CD4-positive, alpha-beta memory T cell (primary cell): ENCODE results near the gene RABGEF1. TPM values are rescaled to one million over a fixed set of nuclear protein-coding genes. Genes with fewer than 3 reads are reported as not detected.

ENCODE experiments used
- CTCF ChIA-PET: fragments of 350-600 bp; sonication (Branson Sonifier 250); formaldehyde crosslinking; loops from one replicate; lab custom pipeline; 2021; ENCODE audit warnings: inconsistent platforms; ENCODE audit not compliant: partially characterized antibody; lab: Charles Lee
- POLR2A ChIA-PET: fragments of 350-600 bp; sonication (Branson Sonifier 250); formaldehyde crosslinking; loops from one replicate; lab custom pipeline; 2021; ENCODE audit not compliant: partially characterized antibody; lab: Charles Lee
- DNase-seq, 5 donors: peaks; one replicate each; pipeline versions ENCODE4 v3.0.0 to v3.0.0-alpha.2; 2020 to 2022; ENCODE audit warnings: mixed read lengths in 1 of 5
- H3K27ac ChIP-seq: one replicate; pipeline ENCODE4 v1.7.0; 2013; ENCODE audit warnings: low read depth, low read length
- H3K27me3 ChIP-seq: 2 replicates; pipeline ENCODE4 v1.7.0; 2013; ENCODE audit warnings: mild to moderate bottlenecking, low read length, moderate library complexity; ENCODE audit not compliant: insufficient read depth
- H3K36me3 ChIP-seq: 2 replicates; pipeline ENCODE4 v1.7.0; 2013; ENCODE audit warnings: mild to moderate bottlenecking, low read length, moderate library complexity; ENCODE audit not compliant: insufficient read depth
- H3K4me1 ChIP-seq: 2 replicates; pipeline ENCODE4 v1.7.0; 2013; ENCODE audit warnings: mild to moderate bottlenecking, low read length, moderate library complexity; ENCODE audit not compliant: insufficient read depth
- H3K4me3 ChIP-seq, 2 donors: one replicate each; pipeline ENCODE4 v1.7.0; 2013; ENCODE audit warnings: low read length in 2 of 2, mild to moderate bottlenecking in 1 of 2
- H3K9me3 ChIP-seq, 2 donors: one replicate each; pipeline ENCODE4 v1.7.0; 2013; ENCODE audit warnings: low read length in 2 of 2, control low read depth in 1 of 2; ENCODE audit not compliant: control insufficient read depth in 1 of 2
- H3K27ac Mint-ChIP-seq, 7 donors: one replicate each; pipeline ENCODE4 v1.8.0; 2020 to 2021; ENCODE audit warnings: mixed read lengths in 7 of 7, mild to moderate bottlenecking in 6 of 7, inconsistent platforms in 3 of 7, moderate library complexity in 3 of 7
- H3K27me3 Mint-ChIP-seq, 2 donors: one replicate each; pipeline ENCODE4 v1.8.0; 2020 to 2021; ENCODE audit warnings: mixed read lengths in 2 of 2
- H3K36me3 Mint-ChIP-seq, 2 donors: one replicate each; pipeline ENCODE4 v1.8.0; 2020 to 2021; ENCODE audit warnings: mixed read lengths in 2 of 2, inconsistent platforms in 1 of 2, mild to moderate bottlenecking in 1 of 2
- H3K4me1 Mint-ChIP-seq, 4 donors: one replicate each; pipeline ENCODE4 v1.8.0; 2020 to 2021; ENCODE audit warnings: mixed read lengths in 4 of 4, mild to moderate bottlenecking in 1 of 4
- H3K4me3 Mint-ChIP-seq, 8 donors: one replicate each; pipeline ENCODE4 v1.8.0; 2020 to 2021; ENCODE audit warnings: mixed read lengths in 8 of 8, mild to moderate bottlenecking in 7 of 8, moderate library complexity in 6 of 8, inconsistent platforms in 3 of 8
- H3K9me3 Mint-ChIP-seq, 8 donors: one replicate each; pipeline ENCODE4 v1.8.0; 2020 to 2021; ENCODE audit warnings: mixed read lengths in 8 of 8, mild to moderate bottlenecking in 5 of 8, inconsistent platforms in 3 of 8, moderate library complexity in 1 of 8
- intact Hi-C: fragments of 100-400 bp; cut with micrococcal nuclease; formaldehyde crosslinking; loops from one replicate; pipeline ENCODE4 v1.15.1; 2023
- polyA plus RNA-seq, 2 donors: library from polyadenylated mRNA; unstranded; fragments of 300-500 nt; fragmentation: Illumina TruSeq; gene quantifications; one replicate each; pipeline ENCODE4 v1.2.3, GENCODE V29; 2021
- total RNA-seq, 2 experiments: library from RNA; stranded (reverse); gene quantifications; one replicate each; pipeline ENCODE4 v1.2.3, GENCODE V29; 2021

The RABGEF1 gene
- total and polyA plus RNA-seq, 4 experiments from 2014 or later = 16.2 to 28.6 (median 22.4) TPM

DNA sequence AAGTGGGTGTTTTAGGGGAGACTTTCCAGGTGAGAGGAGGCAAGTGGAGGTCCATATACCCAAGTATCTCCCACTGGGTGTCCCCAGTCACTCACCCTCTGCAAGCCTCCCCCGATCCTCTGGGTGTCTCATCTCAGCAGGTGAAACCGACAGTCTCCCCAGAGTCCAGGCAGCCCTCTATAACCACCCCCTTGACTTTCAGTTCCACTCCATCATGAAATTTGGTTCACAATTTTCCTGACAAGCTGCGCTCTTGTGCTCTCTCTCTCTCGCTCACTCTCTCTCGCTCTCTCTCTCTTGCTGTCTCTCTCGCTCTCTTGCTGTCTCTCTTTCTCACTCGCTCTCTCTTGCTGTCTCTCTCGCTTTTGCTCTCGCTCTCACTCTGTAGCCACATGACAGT lies 8.1 kb upstream of the RABGEF1 start:
- Histone ChIP-seq H3K4me3 (no peak overlapping the region), H3K4me1 (no peaks in the 10 kb centered on the region), H3K27me3 (no peaks in the 10 kb centered on the region), H3K36me3 (no peaks in the 10 kb centered on the region), H3K27ac (no peak overlapping the region), H3K9me3 (no peaks in the 10 kb centered on the region)
- intact Hi-C loops = no loop called here
- Mint-ChIP-seq H3K27ac (peak overlapping the region in 3 of 7 donors; percentile 24 to 70 (median 67)), H3K27me3 (no peaks in the 10 kb centered on the region), H3K4me3 (no peak overlapping the region), H3K36me3 (peaks cover 16 to 24% of the 10 kb centered on the region in 2 donors), H3K9me3 (peaks cover 0 to 7% (median 2%) of the 10 kb centered on the region in 8 donors), H3K4me1 (peaks cover 4 to 18% (median 13%) of the 10 kb centered on the region in 4 donors)
- no peak for DNase-seq
- POLR2A ChIA-PET = no interaction called here
- CTCF ChIA-PET = no interaction called here

DNA sequence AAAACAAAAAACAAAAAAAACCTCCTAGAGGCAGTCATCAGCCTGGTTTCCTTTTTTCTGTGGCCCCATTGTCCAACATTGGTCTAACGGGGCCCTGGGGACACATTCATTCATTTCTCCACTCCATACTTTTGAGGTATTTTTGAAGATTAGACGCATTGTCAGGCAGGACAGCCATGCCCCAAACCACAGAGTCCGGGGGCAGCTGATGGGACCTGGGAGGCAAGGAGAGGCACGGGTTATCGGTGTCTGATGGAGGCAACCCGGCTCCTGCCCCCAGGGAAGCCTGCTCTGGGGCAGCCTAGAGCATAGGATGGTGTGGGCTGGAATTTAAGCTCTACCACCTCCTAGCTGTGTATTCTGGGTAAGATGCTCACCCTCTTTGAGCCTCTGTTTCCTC lies 6.5 kb upstream of the RABGEF1 start:
- Mint-ChIP-seq H3K27ac (peak overlapping the region in 2 of 7 donors; percentile 47 to 84), H3K36me3 (peaks cover 18% of the 10 kb centered on the region in 2 donors), H3K27me3 (no peaks in the 10 kb centered on the region), H3K4me1 (peaks cover 4 to 21% (median 19%) of the 10 kb centered on the region in 4 donors), H3K4me3 (no peak overlapping the region), H3K9me3 (peaks cover 0 to 7% (median 2%) of the 10 kb centered on the region in 8 donors)
- Histone ChIP-seq H3K9me3 (no peaks in the 10 kb centered on the region), H3K36me3 (no peaks in the 10 kb centered on the region), H3K27me3 (no peaks in the 10 kb centered on the region), H3K4me3 (no peak overlapping the region), H3K4me1 (no peaks in the 10 kb centered on the region), H3K27ac (no peak overlapping the region)
- intact Hi-C loops = no loop called here
- DNase-seq = no peak
- ChIA-PET CTCF (no interaction called here), POLR2A (no interaction called here)

DNA sequence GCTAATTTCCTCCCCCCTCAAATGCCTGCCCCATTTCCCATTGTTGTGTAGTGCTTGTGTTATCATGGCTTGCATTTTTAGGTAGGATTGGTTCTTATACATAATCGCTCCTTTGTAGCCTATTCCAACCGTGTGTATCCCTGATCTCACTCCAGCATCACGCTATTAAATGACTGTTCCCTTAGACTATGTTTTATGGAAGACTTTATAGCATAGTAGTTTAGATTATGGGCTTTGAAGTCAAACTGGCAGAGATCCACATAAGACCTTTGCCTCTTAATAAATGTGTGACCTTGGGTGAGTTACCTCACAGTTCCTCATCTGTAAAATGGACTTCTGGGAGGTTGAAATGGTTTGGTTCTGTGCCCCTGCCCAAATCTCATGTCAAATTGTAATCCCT lies 5.4 kb upstream of the RABGEF1 start:
- no peak overlapping the region for H3K27ac ChIP-seq
- H3K27ac Mint-ChIP-seq = peak overlapping the region in 3 of 7 donors; percentile 1 to 22 (median 3)

DNA sequence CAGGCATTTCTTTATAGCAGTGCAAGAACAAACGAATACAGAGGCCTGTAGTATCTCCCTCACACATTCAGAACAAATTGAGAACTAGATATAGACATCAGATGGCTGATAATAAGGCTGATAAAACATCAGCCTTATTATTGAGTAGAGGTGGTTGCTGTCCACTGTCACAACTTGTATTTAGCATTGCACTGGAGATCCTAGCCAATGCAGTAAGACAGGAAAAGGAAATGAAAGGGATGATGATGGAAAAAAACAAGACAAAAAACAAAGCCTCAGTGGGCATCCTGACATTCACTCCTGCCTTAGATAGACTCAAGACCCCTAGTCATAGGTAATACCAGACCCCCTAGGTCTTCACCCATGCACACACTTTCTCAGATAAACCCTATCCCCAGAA lies 4.7 kb upstream of the RABGEF1 start:
- Histone ChIP-seq H3K27me3 (no peaks in the 10 kb centered on the region), H3K4me3 (no peak overlapping the region), H3K9me3 (no peaks in the 10 kb centered on the region), H3K36me3 (no peaks in the 10 kb centered on the region), H3K27ac (no peak overlapping the region), H3K4me1 (peaks cover 9% of the 10 kb centered on the region)
- intact Hi-C loops = no loop called here
- H3K27me3 Mint-ChIP-seq = no peaks in the 10 kb centered on the region
- POLR2A ChIA-PET = no interaction called here
- H3K4me3 Mint-ChIP-seq = no peak overlapping the region
- peaks cover 0 to 7% (median 2%) of the 10 kb centered on the region in 8 donors for H3K9me3 Mint-ChIP-seq
- H3K4me1 Mint-ChIP-seq = peaks cover 4 to 32% (median 24%) of the 10 kb centered on the region in 4 donors
- H3K36me3 Mint-ChIP-seq = peaks cover 13 to 26% of the 10 kb centered on the region in 2 donors
- H3K27ac Mint-ChIP-seq = peak overlapping the region in 4 of 7 donors; percentile 21 to 54 (median 30)
- CTCF ChIA-PET = no interaction called here
- no peak for DNase-seq

More for the DNA sequence above, 5.4 kb upstream of the RABGEF1 start:
- Histone ChIP-seq H3K4me3 (no peak overlapping the region), H3K36me3 (no peaks in the 10 kb centered on the region), H3K4me1 (peaks cover 9% of the 10 kb centered on the region), H3K27me3 (no peaks in the 10 kb centered on the region), H3K9me3 (no peaks in the 10 kb centered on the region)
- Mint-ChIP-seq H3K36me3 (peaks cover 13 to 22% of the 10 kb centered on the region in 2 donors), H3K27me3 (no peaks in the 10 kb centered on the region), H3K4me3 (no peak overlapping the region), H3K4me1 (peaks cover 4 to 29% (median 22%) of the 10 kb centered on the region in 4 donors), H3K9me3 (peaks cover 0 to 7% (median 2%) of the 10 kb centered on the region in 8 donors)
- no peak for DNase-seq
- POLR2A ChIA-PET = no interaction called here
- CTCF ChIA-PET = no interaction called here
- intact Hi-C loops = no loop called here

DNA sequence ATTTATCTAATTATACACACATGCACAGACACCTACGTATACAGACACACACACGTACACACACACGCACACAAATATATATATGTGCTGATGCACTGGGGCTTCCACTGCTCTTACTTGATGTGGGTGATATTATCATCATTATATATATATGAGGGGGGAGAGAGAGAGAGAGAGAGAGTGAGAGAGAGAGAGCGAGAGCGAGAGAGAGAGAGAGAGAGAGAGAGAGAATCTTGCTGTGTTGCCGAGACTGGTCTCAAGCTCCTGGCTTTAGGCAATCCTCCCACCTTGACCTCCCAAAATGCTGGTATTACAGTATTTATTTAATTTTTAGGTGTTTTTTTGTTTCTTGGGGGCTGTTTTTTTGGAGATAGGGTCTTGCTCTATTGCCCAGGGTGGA lies 3.6 kb upstream of the RABGEF1 start:
- DNase-seq = no peak
- H3K4me3 Mint-ChIP-seq = peak overlapping the region in 1 of 8 donors; percentile 43
- H3K27ac Mint-ChIP-seq = peak overlapping the region in 2 of 7 donors; percentile 70 to 99
- POLR2A ChIA-PET = no interaction called here
- peaks cover 6 to 40% (median 27%) of the 10 kb centered on the region in 4 donors for H3K4me1 Mint-ChIP-seq
- intact Hi-C loops = no loop called here
- Histone ChIP-seq H3K4me1 (peaks cover 16% of the 10 kb centered on the region), H3K36me3 (no peaks in the 10 kb centered on the region), H3K27ac (no peak overlapping the region), H3K27me3 (no peaks in the 10 kb centered on the region), H3K4me3 (no peak overlapping the region), H3K9me3 (no peaks in the 10 kb centered on the region)
- peaks cover 13 to 28% of the 10 kb centered on the region in 2 donors for H3K36me3 Mint-ChIP-seq
- peaks cover 0 to 7% (median 2%) of the 10 kb centered on the region in 8 donors for H3K9me3 Mint-ChIP-seq
- no peaks in the 10 kb centered on the region for H3K27me3 Mint-ChIP-seq
- CTCF ChIA-PET = interaction anchor here (1.4 kb wide), 1 partner anchor 18 kb away, joined by 3 read pairs; no protein-coding TSS in a partner anchor

DNA sequence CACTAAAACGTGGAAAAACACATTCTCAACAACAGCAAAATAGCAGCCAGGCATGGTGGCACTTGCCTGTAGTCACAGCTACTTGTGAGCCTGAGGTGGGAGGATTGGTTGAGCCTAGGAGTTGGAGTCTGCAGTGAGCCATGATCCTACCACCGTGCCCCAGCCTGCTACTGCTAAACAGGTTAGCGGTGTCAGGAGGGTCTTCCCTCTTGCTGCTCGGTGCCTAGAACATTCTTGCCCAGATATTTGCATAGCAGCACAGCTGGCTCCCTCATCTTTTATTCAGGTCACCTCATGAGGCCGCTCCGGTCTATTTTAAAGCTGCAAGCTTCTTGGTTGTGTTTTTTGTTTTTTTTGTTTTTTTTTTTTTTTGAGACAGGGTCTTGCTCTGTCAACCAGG lies 2.9 kb upstream of the RABGEF1 start:
- H3K27ac ChIP-seq = no peak overlapping the region
- no peaks in the 10 kb centered on the region for H3K36me3 ChIP-seq
- no peaks in the 10 kb centered on the region for H3K27me3 ChIP-seq
- Mint-ChIP-seq H3K27ac (peak overlapping the region in 5 of 7 donors; percentile 29 to 99 (median 53)), H3K9me3 (peaks cover 0 to 7% (median 2%) of the 10 kb centered on the region in 8 donors), H3K4me1 (peaks cover 10 to 48% (median 33%) of the 10 kb centered on the region in 4 donors), H3K4me3 (peak overlapping the region in 2 of 8 donors; percentile 5 to 46), H3K27me3 (no peaks in the 10 kb centered on the region), H3K36me3 (peaks cover 13 to 31% of the 10 kb centered on the region in 2 donors)
- POLR2A ChIA-PET = interaction anchor here (1.3 kb wide), 2 partner anchors 109 to 147 kb away, joined by 3 to 4 read pairs; partner anchors contain the start of gene KCTD7
- CTCF ChIA-PET = interaction anchor here (1.2 to 1.6 kb wide), 3 partner anchors 12 to 180 kb away, joined by 3 to 5 read pairs (median 4); no protein-coding TSS in a partner anchor
- peaks cover 16% of the 10 kb centered on the region for H3K4me1 ChIP-seq
- H3K4me3 ChIP-seq = no peak overlapping the region
- H3K9me3 ChIP-seq = no peaks in the 10 kb centered on the region
- intact Hi-C loops = no loop called here
- no peak for DNase-seq

DNA sequence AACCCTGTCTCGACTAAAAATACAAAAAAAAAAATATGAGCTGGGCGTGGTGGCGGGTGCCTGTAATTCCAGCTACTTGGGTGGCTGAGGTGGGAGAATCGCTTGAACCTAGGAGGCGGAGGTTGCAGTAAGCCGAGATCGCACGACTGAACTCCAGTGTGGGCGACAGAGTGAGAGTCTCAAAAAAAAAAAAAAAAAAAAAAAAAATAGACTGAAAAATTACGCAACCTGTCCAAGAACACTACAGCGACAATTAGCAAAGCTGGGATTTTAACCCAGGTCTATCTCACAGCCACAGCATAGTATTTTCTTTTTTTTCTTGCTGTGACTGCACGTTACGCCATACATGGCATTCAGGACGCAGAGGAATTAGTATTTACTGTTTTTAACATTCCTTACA lies 1.1 kb upstream of the RABGEF1 start:
- Mint-ChIP-seq H3K4me1 (peaks cover 12 to 51% (median 34%) of the 10 kb centered on the region in 4 donors), H3K9me3 (peaks cover 0 to 7% (median 2%) of the 10 kb centered on the region in 8 donors), H3K4me3 (peak overlapping the region; percentile 91 to 98 (median 94)), H3K36me3 (peaks cover 13 to 30% of the 10 kb centered on the region in 2 donors), H3K27ac (peak overlapping the region; percentile 95 to 99 (median 97)), H3K27me3 (no peaks in the 10 kb centered on the region)
- no peaks in the 10 kb centered on the region for H3K36me3 ChIP-seq
- H3K4me3 ChIP-seq = peak overlapping the region; percentile 40 to 76
- H3K27ac ChIP-seq = peak overlapping the region; percentile 85
- peak in 1 of 5 donors; percentile 6 for DNase-seq
- no peaks in the 10 kb centered on the region for H3K9me3 ChIP-seq
- POLR2A ChIA-PET = interaction anchor here (1.0 to 2.5 kb wide), 13 partner anchors 31 to 255 kb away, joined by 3 to 17 read pairs (median 4); partner anchors contain the start of genes KCTD7 and TMEM248
- CTCF ChIA-PET = interaction anchor here (0.6 to 1.2 kb wide), 4 partner anchors 62 to 1977 kb away, joined by 3 read pairs; no protein-coding TSS in a partner anchor
- H3K27me3 ChIP-seq = no peaks in the 10 kb centered on the region
- intact Hi-C loops = no loop called here
- peaks cover 16% of the 10 kb centered on the region for H3K4me1 ChIP-seq
